ENCODE results near the gene ZBTB38.

- TF ChIP-seq CTCF (conservative IDR thresholded peaks at IDR 0.05; ENCODE audit: low read length) (no peak), EZH2phosphoT487 (IDR thresholded peaks at IDR 0.05; ENCODE audit: borderline replicate concordance, low read depth, low read length) (no peak)
Measured at GRCh38 chr3:141393735-141394076, 25.4 kb downstream of the ZBTB38 start.

All from OCI-LY7 (cell line).